ENCODE results near the gene CELF2.

DNA sequence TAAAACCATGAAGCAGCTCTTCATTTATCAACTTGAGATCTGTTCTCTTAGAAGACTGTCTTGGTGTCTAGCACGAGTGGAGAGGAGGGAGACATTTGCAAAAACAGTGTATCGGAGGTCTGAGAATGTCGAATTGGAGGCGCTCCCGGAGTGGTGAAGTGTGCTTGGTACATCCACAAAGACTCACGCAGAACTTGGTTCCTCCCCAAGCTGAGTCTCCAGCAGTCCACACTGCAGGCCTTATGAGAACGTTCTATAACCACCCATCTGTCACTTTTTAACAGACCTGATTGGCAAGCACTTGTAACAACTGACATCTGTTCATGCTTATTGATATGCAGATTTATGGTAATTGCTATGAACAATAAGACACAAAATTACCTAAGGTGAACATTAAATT is 261.6 kb downstream of the CELF2 start:
- TF ChIP-seq, protein P1, sequence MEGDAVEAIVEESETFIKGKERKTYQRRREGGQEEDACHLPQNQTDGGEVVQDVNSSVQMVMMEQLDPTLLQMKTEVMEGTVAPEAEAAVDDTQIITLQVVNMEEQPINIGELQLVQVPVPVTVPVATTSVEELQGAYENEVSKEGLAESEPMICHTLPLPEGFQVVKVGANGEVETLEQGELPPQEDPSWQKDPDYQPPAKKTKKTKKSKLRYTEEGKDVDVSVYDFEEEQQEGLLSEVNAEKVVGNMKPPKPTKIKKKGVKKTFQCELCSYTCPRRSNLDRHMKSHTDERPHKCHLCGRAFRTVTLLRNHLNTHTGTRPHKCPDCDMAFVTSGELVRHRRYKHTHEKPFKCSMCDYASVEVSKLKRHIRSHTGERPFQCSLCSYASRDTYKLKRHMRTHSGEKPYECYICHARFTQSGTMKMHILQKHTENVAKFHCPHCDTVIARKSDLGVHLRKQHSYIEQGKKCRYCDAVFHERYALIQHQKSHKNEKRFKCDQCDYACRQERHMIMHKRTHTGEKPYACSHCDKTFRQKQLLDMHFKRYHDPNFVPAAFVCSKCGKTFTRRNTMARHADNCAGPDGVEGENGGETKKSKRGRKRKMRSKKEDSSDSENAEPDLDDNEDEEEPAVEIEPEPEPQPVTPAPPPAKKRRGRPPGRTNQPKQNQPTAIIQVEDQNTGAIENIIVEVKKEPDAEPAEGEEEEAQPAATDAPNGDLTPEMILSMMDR (IDR thresholded peaks at IDR 0.05) = no peak
- TF ChIP-seq EZH2 (IDR thresholded peaks at IDR 0.05) = no peak
